Smooth muscle cell (in vitro differentiated cells): ENCODE results near the gene CCR7. TPM values are rescaled to one million over a fixed set of nuclear protein-coding genes. Genes with fewer than 3 reads are reported as not detected.
A peak's percentile ranks its signal among the peaks of the same experiment; 100 is the strongest.

Source experiments
- DNase-seq: peaks from one replicate; lab custom pipeline; 2025; ENCODE audit not compliant: unreplicated experiment; lab: John Stamatoyannopoulos, UW
- H2AFZ ChIP-seq: fragments of 200-600 bp; sonication (generic); 2 replicates; pipeline ENCODE4 v1.6.0; 2016; ENCODE audit warnings: antibody characterized with exemption, low read depth, mild to moderate bottlenecking
- H3F3A ChIP-seq: fragments of 200-600 bp; sonication (generic); 2 replicates; pipeline ENCODE4 v1.6.0; 2017; ENCODE audit warnings: antibody characterized with exemption, low read depth
- H3K27ac ChIP-seq: fragments of 200-600 bp; sonication (generic); 2 replicates; pipeline ENCODE4 v1.5.1; 2016; ENCODE audit warnings: low read depth, mild to moderate bottlenecking
- H3K27me3 ChIP-seq: fragments of 200-600 bp; sonication (generic); 2 replicates; pipeline ENCODE4 v1.6.1; 2016; ENCODE audit warnings: low read depth, mild to moderate bottlenecking
- H3K36me3 ChIP-seq: fragments of 200-600 bp; sonication (generic); 2 replicates; pipeline ENCODE4 v1.5.1; 2016; ENCODE audit warnings: low read depth
- H3K4me1 ChIP-seq: fragments of 200-600 bp; sonication (generic); 2 replicates; pipeline ENCODE4 v1.5.1; 2016; ENCODE audit warnings: low read depth
- H3K4me2 ChIP-seq: fragments of 200-600 bp; sonication (generic); 2 replicates; pipeline ENCODE4 v1.6.0; 2016; ENCODE audit warnings: mild to moderate bottlenecking
- H3K4me3 ChIP-seq: fragments of 200-600 bp; sonication (generic); 2 replicates; pipeline ENCODE4 v1.5.1; 2016; ENCODE audit warnings: mild to moderate bottlenecking
- H3K79me2 ChIP-seq: fragments of 200-600 bp; sonication (generic); 2 replicates; pipeline ENCODE4 v1.6.0; 2016; ENCODE audit warnings: low read depth, mild to moderate bottlenecking
- H3K9ac ChIP-seq: fragments of 200-600 bp; sonication (generic); 2 replicates; pipeline ENCODE4 v1.6.0; 2016; ENCODE audit warnings: low read depth
- H3K9me3 ChIP-seq: fragments of 200-600 bp; sonication (generic); replicated peaks from 2 replicates; pipeline ENCODE4 v1.5.1; 2016; ENCODE audit warnings: low read depth
- H4K20me1 ChIP-seq: fragments of 200-600 bp; sonication (generic); 2 replicates; pipeline ENCODE4 v1.6.0; 2016; ENCODE audit warnings: low read depth
- CTCF ChIP-seq: fragments of 200-600 bp; sonication (generic); IDR thresholded peaks from 2 replicates; pipeline ENCODE4 v1.5.1; 2017; ENCODE audit warnings: borderline replicate concordance, mild to moderate bottlenecking, antibody characterized with exemption; ENCODE audit not compliant: insufficient read depth, poor library complexity, severe bottlenecking
- WGBS: methylation state at CpG from one replicate; pipeline ENCODE4 v1.1.7; 2016; ENCODE audit warnings: low lambda C conversion rate; 5-methylcytosine and 5-hydroxymethylcytosine counted together
- polyA plus RNA-seq: library from polyadenylated mRNA; unstranded; fragments of >200 nt; fragmentation: Nextera tagmentation; extraction: Ambion mirVana; gene quantifications from 2 replicates; pipeline ENCODE4 v1.2.1, GENCODE V29; 2016
- total RNA-seq: library from RNA; depleted of rRNA; stranded (reverse); fragments of >200 nt; gene quantifications from 2 replicates; pipeline ENCODE4 v1.2.3, GENCODE V29; 2014

CCR7 gene
- total and polyA plus RNA-seq, 2 experiments from 2014 or later = not detected

- Histone ChIP-seq H3K4me2 (no peak overlapping the region), H3K9ac (no peak overlapping the region), H3K36me3 (no peaks in the 10 kb centered on the region), H2AFZ (no peak overlapping the region), H3F3A (no peaks in the 10 kb centered on the region), H3K27me3 (no peaks in the 10 kb centered on the region), H3K79me2 (no peaks in the 10 kb centered on the region), H3K9me3 (no peaks in the 10 kb centered on the region), H3K4me1 (peaks cover 7% of the 10 kb centered on the region), H4K20me1 (no peaks in the 10 kb centered on the region), H3K4me3 (no peak overlapping the region), H3K27ac (no peak overlapping the region)
- 84% methylated on average over 26 of the region's 26 CpGs for WGBS
- no peak for DNase-seq
- TF ChIP-seq CTCF = no peak
Measured at GRCh38 chr17:40555296-40556190, 9.7 kb downstream of the CCR7 start.

GRCh38 chr17:40554646-40555295, 10.5 kb downstream of the CCR7 start:
- Histone ChIP-seq H3K9ac (no peak overlapping the region), H4K20me1 (no peaks in the 10 kb centered on the region), H3K79me2 (no peaks in the 10 kb centered on the region), H3K27me3 (no peaks in the 10 kb centered on the region), H3K4me2 (no peak overlapping the region), H2AFZ (no peak overlapping the region), H3K4me3 (no peak overlapping the region), H3K9me3 (no peaks in the 10 kb centered on the region), H3K36me3 (no peaks in the 10 kb centered on the region), H3K27ac (no peak overlapping the region), H3F3A (no peaks in the 10 kb centered on the region), H3K4me1 (peaks cover 7% of the 10 kb centered on the region)
- 97% methylated on average over 27 of the region's 27 CpGs for WGBS
- no peak for TF ChIP-seq CTCF
- DNase-seq = no peak

- Histone ChIP-seq H3K9ac (no peak overlapping the region), H4K20me1 (no peaks in the 10 kb centered on the region), H2AFZ (peak overlapping the region; percentile 77), H3K79me2 (no peaks in the 10 kb centered on the region), H3K27me3 (no peaks in the 10 kb centered on the region), H3K36me3 (no peaks in the 10 kb centered on the region), H3K4me3 (no peak overlapping the region), H3K27ac (peak overlapping the region; percentile 49), H3F3A (no peaks in the 10 kb centered on the region), H3K4me2 (peak overlapping the region; percentile 32), H3K4me1 (peaks cover 11% of the 10 kb centered on the region), H3K9me3 (no peaks in the 10 kb centered on the region)
- 60% methylated on average over 19 of the region's 19 CpGs for WGBS
- TF ChIP-seq CTCF = no peak
- no peak for DNase-seq
Measured at GRCh38 chr17:40553694-40554534, 11.4 kb downstream of the CCR7 start.
